Activated CD8-positive, alpha-beta memory T cell treated with anti-CD3 and anti-CD28 coated beads for 24 hours (primary cell): ENCODE results near the gene AKAP10.

ENCODE experiments used
- DNase-seq: peaks from one replicate; pipeline ENCODE4 v3.0.0-alpha.2; 2020

Gene AKAP10

DNA sequence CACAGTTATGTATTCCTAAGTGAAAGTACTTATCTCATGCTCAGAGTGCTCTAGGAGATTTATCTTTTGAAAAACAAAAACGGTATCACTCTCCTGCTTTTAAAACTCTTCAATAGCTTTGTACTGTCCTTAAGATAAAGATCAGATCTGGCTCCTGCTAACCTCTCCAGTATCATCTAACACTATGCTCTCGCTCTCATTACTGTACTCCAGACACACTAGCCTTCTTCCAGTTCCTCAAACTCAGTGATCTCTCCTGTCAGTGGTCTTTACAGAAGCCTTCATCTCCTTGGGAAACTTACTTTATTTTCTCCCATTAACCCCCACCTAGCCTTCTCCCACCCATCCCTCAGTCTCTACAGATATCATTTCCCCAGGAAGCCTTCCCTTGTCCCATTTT lies 120.0 kb downstream of the AKAP10 start:
- no peak for DNase-seq
